Effector CD8-positive, alpha-beta T cell (primary cell): ENCODE measurements around the gene MUC2.

Experiments
- DNase-seq: peaks from one replicate; lab custom pipeline; 2025; lab: John Stamatoyannopoulos, UW

The MUC2 gene

GRCh38 chr11:1121813-1122663 is 47.4 kb downstream of the MUC2 start:
- no peak for DNase-seq

GRCh38 chr11:1122664-1123002 is 48.0 kb downstream of the MUC2 start:
- DNase-seq = no peak

- DNase-seq = no peak
These were observed 49.3 kb downstream of the MUC2 start for GRCh38 chr11:1123970-1124369.
